Measurements from ENCODE around the gene FAM168A.

Gene FAM168A

DNA sequence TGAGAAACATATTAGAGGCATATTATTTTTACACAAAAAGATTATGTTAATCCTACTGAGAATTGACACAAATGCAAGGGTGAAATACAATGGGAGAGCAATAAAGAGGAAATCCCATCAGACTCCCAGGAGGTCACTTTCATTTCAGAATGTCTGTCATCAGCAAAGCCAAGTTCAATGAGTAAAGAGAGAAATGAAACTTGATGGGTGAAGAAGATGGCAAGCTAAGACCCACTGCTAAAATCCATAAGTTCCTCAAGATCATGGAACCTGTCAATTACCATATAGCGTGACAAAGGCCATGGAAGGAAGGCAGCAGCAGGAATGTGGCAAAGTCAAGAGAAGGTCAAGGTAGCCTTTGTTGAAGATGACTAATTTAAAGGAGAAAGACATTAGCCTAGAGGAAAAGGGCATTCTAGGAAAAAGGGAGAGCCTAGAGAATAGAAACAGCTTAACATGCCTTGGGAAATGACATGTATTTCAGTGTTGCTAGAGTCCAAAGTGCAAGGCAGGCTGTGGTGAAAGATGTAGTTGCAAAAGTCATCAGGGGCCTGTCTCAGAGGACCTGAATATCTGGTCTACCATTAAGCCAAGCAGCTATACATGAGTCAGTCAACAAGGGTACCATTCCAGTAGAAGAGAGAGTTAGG lies 43.1 kb downstream of the FAM168A start:
- DNase-seq: no peak

- no peak for DNase-seq
These were observed 44.6 kb downstream of the FAM168A start for GRCh38 chr11:73553266-73553665.

GRCh38 chr11:73551677-73552076 lies 46.2 kb downstream of the FAM168A start:
- DNase-seq: no peak

DNA sequence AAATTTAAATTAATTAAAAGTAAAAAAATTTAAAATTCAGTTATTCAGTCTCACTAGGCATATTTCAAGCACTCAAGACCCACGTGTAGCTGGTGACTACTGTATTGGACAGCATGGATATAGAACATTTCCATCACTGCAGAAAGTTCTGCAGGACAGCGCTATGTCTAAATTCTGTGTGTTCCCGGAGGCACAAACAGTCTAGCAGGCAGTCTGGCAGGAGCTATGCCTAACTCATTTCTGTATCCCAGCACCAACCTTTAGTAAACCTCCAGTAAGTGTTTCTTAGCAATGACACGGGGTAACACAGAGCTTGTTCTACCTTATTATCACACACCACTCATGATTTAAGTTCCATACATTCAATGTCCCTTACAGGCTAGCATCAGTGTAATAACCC lies 48.5 kb downstream of the FAM168A start:
- DNase-seq: no peak

DNA sequence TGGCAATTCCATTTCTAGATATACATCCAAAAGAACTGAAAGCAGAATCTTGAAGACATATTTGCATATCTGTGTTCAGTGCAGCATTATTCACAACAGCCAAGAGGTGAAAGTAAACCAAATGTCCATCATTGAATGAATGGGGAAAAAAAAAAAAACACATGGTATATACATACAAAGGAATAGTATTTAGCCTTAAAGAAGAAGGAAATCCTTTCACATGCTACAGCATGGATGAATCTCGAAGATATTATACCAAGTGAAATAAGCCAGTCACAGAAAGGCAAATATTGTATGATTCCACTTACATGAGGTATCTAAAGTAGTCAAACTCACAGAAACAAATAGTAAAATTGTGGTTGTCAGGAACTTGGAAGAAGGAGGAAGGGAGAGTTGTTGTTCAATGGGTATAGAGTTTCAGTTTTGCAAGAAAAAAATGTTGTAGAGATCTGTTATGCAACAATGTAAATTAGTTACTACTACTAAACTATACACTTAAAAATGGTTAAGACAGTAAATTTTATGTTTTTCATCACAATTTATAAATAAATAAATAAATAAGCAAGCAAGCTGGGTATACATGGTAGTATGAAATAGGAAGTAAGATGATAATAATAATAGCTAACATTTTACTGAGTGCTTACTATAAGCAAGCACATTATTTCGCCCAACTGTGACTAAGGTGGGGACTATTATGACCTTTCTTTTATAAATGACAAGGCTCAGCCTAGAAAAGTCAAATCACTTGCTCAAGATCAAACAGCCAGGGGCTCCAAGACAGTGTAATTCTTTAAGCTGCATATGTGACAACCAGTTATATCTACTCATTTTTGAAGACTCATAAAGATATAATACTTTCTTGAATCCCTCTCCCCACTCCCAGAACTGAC lies 50.0 kb downstream of the FAM168A start:
- DNase-seq: no peak

GRCh38 chr11:73542175-73542574 lies 55.7 kb downstream of the FAM168A start:
- DNase-seq: no peak

GRCh38 chr11:73539506-73540084 lies 58.3 kb downstream of the FAM168A start:
- no peak for DNase-seq

GRCh38 chr11:73538381-73538872 lies 59.5 kb downstream of the FAM168A start:
- DNase-seq: peak in 1 of 2 donors; percentile 7

DNA sequence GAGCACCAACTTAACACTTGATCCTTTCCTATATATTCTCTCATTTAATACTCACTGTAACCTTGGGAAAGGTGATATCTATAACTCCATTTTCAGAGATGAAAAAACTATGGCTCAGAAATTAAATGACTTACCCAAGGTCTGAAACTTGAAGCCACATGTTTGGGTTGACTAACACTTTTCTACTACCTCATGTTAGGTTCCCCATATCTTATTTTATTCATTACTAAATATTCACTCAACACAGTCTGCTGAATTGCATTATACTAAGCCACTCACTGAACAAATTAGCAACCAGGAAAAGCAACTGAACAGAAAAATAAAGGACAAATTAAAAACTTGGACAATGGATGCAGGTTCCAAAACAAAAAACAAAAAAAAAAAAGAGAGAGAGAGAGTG lies 59.9 kb downstream of the FAM168A start:
- DNase-seq: no peak

DNA sequence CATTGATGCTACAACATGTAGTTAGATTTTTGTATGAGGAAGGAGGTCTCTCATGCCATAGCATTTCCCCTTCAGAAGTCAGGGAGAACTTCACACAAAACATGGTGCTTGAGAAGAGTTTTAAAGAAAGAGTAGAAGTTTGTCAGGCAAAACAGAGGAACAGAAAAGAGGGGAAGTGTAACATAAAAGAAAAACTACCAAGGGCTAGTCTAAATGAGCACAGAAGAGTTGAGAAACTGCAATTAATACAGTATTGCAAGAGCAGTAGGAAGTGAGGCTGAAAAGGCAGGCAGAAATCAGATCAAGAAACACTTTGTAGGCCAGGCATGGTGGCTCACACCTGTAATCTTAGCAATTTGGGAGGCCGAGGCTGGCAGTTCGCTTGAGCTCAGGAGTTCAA lies 61.0 kb downstream of the FAM168A start:
- DNase-seq: no peak

- no peak for DNase-seq
These were observed 65.6 kb downstream of the FAM168A start for GRCh38 chr11:73532310-73532709.

DNA sequence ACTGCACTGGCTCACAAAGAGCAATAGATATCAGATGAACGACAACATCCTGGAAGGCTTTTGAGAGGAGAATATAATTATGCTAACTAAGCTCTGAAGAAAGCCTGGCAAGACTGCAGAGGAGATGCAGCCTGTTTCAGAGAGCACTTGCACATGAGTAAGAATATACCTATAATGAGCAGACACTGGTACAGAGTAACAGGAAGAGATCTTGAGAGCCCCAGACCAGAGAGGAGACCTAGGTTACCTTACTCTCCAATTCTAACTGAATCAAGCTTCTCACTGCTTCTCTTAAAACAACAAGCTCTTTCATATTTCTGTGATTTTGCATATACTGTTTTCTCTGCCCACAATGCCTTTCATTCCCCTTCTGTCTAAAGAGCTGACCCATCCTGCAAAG lies 66.5 kb downstream of the FAM168A start:
- DNase-seq: no peak

DNA sequence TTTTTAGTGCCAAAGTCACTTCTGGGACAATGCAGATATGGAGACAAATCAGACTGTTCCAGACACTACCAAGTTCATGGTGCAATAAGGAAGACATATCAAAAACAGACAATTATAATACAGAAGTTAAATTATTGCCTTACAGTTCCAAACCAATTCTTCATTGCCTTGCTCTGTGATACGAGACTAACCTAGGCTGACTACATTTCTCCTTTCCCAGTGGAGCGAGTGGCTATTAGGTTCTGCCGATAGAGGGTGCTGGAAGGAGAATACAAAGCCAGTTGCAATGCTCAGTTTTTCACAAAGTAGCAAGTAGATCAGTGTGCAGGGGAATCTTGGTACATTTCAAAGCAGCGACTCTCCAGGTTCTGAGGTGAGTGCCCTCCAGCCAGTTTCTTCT lies 67.8 kb downstream of the FAM168A start:
- no peak for DNase-seq

GRCh38 chr11:73529204-73529530 lies 68.7 kb downstream of the FAM168A start:
- no peak for DNase-seq

- DNase-seq: no peak
These were observed 69.3 kb downstream of the FAM168A start for GRCh38 chr11:73528483-73529203.

- DNase-seq: no peak
These were observed 69.9 kb downstream of the FAM168A start for GRCh38 chr11:73528013-73528412.

DNA sequence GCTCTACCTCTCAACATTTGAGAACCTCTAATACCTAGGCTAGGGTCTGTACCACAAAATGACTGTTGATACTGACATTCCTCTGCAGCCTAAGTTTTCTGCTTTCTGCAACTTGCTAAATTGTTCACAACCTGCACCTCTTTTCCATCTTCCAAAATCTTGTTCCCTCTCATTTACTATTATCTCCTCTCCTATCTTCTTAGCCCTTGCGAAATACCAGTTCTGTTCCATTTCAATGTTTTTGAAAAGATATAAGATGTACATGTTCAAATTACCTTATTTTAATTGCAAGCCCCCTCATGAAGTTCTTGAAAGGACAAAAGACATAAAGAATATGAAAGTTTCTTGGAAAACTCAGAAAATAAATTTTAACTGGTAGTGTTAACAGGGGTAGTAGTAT lies 72.3 kb downstream of the FAM168A start:
- DNase-seq: no peak

DNA sequence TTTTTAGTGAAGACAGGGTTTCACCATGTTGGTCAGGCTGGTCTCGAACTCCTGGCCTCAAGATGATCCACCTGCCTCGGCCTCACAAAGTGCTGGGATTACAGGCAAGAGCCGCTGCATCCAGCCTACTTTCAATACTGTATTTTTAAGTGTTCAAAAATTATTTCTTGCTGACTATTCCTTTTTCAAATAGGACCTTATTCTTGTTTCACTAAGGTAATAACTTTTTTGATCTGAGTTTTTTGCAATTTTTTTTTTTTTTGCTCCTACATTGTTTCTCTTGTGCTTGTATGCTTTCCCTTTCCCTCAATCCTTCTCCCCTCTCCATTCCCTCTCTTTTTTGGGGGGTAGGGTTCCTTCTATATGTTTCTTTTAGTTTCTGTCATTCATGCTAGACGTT lies 73.1 kb downstream of the FAM168A start:
- DNase-seq: no peak

DNA sequence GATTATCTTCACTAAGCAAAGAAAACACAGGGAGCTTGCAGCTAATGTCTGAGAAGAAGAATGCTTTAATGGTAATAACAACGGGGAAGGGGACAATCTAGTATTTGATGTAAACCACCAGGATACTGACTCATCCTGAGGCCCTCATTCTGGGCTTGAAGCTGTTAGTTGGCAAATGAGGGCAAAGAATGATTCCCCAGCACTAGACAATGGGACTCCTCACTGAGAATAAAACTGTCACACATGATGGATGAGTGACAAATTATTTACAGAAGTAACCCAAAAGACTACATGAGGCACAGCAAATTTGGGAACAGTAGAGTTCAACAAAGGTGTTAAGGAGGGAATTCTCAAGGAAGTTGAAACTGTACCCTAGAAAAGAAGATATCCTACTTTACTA lies 76.3 kb downstream of the FAM168A start:
- no peak for DNase-seq

DNA sequence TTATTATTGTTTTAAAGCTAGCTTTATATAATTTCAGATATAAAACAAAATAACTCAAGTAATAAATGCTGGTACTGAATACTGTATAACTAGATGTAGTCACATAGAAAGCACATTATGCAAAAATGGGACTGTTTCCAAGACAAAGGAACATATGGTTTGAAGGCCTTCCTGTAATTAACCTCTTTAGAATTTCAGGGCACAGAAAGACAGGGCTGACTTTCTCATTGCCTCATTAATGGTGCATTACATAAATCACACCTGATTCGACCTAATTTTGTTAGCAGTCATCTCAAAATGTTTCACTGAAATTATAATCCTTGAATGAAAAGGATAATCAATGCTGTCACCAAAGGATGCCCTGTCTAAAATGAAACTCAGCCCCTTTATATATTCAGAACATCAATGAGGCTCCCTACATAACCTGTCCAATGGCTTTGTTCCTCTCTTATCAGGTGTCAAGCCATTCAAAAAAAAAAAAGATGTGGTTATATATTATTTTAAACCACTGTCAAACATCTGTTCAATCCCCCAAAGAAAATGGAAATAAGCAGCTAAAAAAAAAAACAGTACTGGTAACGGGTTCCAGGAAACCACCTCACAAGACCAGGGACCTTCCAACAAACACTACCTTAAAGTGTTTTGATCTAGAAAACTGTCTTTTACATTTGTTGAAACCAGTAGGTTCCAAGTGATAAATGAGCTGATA lies 77.4 kb downstream of the FAM168A start:
- no peak for DNase-seq

- no peak for DNase-seq
These were observed 78.6 kb downstream of the FAM168A start for GRCh38 chr11:73519266-73519665.

GRCh38 chr11:73518195-73518594 lies 79.7 kb downstream of the FAM168A start:
- DNase-seq: no peak

- DNase-seq: no peak
These were observed 81.8 kb downstream of the FAM168A start for GRCh38 chr11:73516080-73516479.

All from CD4-positive, alpha-beta T cell treated with Interleukin-4 for 1 hour (primary cell).